Iris pigment epithelial cell (primary cell): ENCODE measurements around the gene TUBGCP6.
"Not testable (repeated sequence)": the region's sequence is repeated elsewhere in the genome, so short reads cannot be mapped to it uniquely, and the experiment has no call there.

ENCODE experiments used
- DNase-seq: peaks from one replicate; pipeline ENCODE4 v3.0.0-alpha.2; 2011; ENCODE audit warnings: low read depth

TUBGCP6 gene

DNA sequence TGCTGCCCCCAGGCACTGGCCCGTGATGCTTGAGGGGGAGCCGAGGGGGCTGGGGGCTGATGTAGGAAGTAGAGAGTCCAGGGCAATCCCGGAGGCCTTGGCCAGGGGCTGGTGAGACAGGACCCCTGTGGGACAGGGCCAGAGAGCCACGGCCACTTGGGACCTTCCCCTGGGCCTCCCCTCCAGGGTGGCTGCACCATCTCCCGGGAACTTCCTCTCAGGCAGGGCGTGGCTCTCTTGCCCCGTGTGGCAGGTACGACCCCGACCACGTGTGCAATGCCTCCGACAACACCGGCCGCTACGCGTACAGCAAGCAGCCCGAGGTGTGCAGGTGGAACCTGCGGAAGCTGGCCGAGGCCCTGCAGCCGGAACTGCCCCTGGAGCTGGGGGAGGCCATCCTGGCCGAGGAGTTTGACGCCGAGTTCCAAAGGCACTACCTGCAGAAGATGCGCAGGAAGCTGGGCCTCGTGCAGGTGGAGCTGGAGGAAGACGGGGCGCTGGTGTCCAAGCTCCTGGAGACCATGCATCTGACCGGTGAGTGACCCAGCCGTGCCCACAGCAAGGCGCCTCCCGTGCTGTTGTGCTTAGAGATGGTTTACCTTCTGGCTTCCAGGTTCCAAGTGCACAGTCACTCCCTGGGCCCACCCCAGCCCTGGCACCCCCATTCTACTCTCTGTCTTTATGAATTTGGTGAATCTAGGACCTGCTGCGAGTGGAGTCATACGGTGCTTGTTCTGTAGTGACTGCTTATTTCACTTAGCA, 34.3 kb downstream of the TUBGCP6 start:
- no peak for DNase-seq

DNA sequence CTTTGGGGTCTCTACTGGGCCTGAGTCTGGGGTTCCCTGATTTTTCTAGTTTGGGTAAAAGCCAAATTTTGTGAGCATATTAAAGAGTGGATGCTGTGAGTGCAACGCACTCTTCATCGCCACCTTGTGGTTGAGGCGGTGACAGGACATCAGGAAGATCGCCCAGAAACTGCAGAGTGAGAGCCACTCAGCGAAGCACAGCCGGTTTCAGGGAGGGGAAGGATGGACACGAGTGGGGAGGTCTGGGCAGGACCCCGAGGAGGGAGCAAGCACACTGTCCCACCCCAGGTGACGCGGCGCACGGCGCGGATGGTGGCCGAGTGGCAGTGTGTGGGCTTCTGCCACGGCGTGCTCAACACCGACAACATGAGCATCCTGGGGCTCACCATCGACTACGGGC, 34.9 kb downstream of the TUBGCP6 start:
- DNase-seq = peak; percentile 59

GRCh38 chr22:50208939-50209892, 35.6 kb downstream of the TUBGCP6 start:
- DNase-seq = no peak

DNA sequence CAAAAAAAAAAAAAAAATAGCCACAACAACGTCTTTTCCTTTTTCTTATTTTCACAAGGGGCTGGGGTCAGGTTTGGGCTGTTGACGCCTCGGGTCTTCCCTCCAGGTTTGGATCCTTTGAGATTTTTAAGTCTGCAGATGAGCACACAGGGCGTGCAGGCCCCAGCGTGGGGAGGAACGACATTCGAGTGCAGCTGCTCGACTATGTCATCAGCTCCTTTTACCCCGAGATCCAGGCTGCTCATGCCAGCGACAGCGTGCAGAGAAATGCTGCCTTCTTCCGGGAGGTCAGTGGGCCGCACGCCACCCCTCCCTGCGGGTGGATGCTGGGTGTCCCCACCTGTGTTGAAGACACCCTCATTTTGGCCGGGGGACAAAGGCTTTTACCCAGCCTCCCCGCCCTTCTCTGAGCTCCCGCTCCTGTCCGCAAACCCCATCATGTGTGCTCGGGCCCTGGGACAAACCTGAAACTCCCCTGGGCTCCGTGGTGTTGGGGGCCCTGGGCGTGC, 36.3 kb downstream of the TUBGCP6 start:
- no peak for DNase-seq

- DNase-seq = no peak
Observed at GRCh38 chr22:50207383-50208140, 37.3 kb downstream of the TUBGCP6 start.

GRCh38 chr22:50206599-50206998, 38.2 kb downstream of the TUBGCP6 start:
- DNase-seq = peak; percentile 38

DNA sequence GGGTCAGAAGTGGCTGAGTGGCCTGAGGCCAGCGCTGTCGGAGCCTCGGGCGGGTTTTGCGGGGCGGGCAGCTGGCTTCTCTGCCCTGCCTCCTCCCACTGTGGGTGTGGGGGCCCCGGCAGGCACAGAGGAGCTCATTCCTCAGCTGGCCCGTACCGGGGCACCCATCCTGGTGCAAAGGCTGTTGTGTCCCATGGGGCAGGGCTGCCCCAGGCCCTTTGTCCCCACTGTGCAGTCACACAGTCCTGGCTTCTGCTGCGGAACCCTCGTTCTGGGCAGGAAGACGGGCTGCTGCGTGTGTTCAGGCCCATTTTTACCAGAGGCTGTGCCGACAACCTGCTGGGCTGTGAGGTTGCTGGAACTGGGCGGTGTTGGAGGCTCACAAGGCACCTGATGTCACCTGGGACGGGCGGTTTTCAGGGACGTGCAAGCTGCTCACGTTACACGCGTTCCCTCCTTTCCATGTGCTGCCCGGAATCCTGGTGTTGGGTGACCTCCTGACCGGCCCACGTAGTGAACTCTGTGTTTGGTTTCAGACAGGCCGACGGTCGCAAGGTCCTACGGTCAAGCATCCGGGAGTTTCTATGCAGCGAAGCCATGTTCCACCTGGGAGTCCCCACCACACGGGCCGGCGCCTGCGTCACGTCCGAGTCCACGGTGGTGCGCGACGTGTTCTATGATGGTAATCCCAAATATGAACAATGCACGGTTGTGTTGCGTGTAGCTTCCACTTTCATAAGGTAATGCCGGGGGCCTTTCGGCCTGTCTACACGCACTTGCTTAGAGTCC, 38.8 kb downstream of the TUBGCP6 start:
- no peak for DNase-seq

DNA sequence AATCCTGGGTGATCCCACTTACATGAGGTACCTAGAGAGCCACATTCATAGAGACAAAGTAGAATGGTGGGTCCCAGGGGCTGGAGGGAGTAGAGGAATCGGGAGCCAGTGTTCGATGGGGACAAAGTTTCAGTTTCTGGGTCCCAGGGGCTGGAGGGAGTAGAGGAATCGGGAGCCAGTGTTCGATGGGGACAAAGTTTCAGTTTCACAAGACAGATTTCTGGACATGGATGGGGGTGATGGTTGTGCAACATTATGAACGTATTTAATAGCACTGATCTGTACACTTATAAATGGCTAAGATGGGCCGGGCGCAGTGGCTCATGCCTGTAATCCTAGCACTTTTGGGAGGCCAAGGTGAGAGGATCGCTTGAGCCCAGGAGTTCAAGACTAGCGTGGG, 39.8 kb downstream of the TUBGCP6 start:
- not testable (repeated sequence) for DNase-seq

GRCh38 chr22:50204571-50204970, 40.3 kb downstream of the TUBGCP6 start:
- DNase-seq = no peak

DNA sequence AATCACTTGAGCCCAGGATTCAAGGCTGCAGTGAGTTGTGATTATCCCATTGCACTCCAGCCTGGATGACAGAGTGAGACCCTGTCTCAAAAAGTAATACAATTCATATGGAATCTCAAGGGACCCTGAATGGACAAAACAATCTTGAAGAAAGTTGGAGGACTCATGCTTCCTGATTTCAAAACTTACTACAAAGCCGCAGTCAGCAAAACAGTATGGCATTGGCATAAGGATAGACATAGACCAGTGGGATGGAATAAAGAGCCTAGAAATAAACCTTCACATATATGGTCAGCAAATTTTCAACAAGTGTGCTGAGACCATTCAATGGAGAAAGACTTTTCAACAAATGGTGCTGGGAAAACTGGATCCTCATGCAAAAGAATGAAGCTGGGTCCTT, 41.5 kb downstream of the TUBGCP6 start:
- no peak for DNase-seq

GRCh38 chr22:50202130-50202666, 42.6 kb downstream of the TUBGCP6 start:
- DNase-seq = no peak

- no peak for DNase-seq
Observed at GRCh38 chr22:50201191-50202129, 43.4 kb downstream of the TUBGCP6 start.

- peak; percentile 87 for DNase-seq
Observed at GRCh38 chr22:50200461-50201190, 44.2 kb downstream of the TUBGCP6 start, which contains the start of gene SELENOO. TSS of gene SELENOO (plus strand) at chr22:50201011. CDS start at chr22:50201037, 26 bp downstream.

- peak; percentile 21 for DNase-seq
Observed at GRCh38 chr22:50199829-50200460, 44.9 kb downstream of the TUBGCP6 start.

- DNase-seq = no peak
Observed at GRCh38 chr22:50199251-50199721, 45.5 kb downstream of the TUBGCP6 start.

GRCh38 chr22:50198624-50199017, 46.2 kb downstream of the TUBGCP6 start:
- DNase-seq = no peak

DNA sequence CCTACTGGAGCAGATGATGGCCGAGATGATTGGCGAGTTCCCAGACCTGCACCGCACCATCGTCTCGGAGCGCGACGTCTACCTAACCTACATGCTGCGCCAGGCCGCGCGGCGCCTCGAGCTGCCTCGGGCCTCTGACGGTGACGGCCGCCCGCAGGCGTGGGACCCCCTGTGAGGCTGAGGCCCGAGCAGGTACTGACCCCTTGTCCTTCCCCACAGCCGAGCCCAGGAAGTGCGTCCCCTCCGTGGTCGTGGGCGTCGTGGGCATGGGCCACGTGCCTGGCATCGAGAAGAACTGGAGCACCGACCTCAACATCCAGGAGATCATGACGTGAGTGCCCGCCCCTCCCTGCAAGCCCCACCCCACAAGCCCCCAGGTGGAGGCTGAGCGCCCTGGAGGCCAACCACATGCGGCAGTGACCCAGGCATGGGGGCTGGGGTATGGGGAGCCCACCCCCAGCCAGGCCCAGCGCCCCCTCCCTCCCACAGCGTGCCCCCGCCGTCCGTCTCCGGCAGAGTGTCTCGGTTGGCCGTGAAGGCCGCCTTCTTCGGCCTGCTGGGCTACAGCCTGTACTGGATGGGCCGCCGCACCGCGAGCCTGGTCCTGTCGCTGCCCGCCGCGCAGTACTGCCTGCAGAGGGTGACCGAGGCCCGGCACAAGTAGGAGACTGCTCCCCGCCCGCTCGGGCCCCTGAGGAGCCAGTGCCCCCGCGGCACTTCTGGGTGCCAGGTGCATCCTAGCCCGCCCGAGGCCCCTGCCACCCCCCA, 46.8 kb downstream of the TUBGCP6 start:
- no peak for DNase-seq
